Small intestine (tissue), 7 donors: ENCODE data around the gene SH2D7. TPM values are rescaled to one million over a fixed set of nuclear protein-coding genes. Genes with fewer than 3 reads are reported as not detected.
A peak's percentile ranks its signal among the peaks of the same experiment; 100 is the strongest.

Source experiments
- DNase-seq, 2 donors: peaks; one replicate each; pipeline versions ENCODE4 v3.0.0 to v3.0.0-alpha.2; 2013
- FAIRE-seq: peaks from 2 replicates; lab custom pipeline; 2012; peaks lifted over from hg19 to GRCh38; lab: Jason Lieb, UNC
- H3K27ac ChIP-seq, 3 donors: one replicate each; pipeline ENCODE4 v1.5.1; 2013; ENCODE audit warnings: low read length in 2 of 3, mild to moderate bottlenecking in 2 of 3, control low read depth in 1 of 3, inconsistent platforms in 1 of 3, low read depth in 1 of 3, moderate library complexity in 1 of 3
- H3K27me3 ChIP-seq, 3 donors: one replicate each; pipeline ENCODE4 v1.6.1; 2013; ENCODE audit warnings: low read length in 3 of 3, inconsistent platforms in 1 of 3; ENCODE audit not compliant: control insufficient read depth in 3 of 3, insufficient read depth in 3 of 3
- H3K36me3 ChIP-seq, 3 donors: one replicate each; pipeline ENCODE4 v1.6.1; 2013; ENCODE audit warnings: low read length in 3 of 3, inconsistent platforms in 1 of 3, low read depth in 1 of 3, mild to moderate bottlenecking in 1 of 3, moderate library complexity in 1 of 3; ENCODE audit not compliant: control insufficient read depth in 3 of 3, insufficient read depth in 2 of 3
- H3K4me1 ChIP-seq, 3 donors: one replicate each; pipeline ENCODE4 v1.6.1; 2013; ENCODE audit warnings: low read length in 2 of 3, inconsistent platforms in 1 of 3, low read depth in 1 of 3, mild to moderate bottlenecking in 1 of 3, moderate library complexity in 1 of 3; ENCODE audit not compliant: control insufficient read depth in 3 of 3, insufficient read depth in 2 of 3
- H3K4me3 ChIP-seq, 3 donors: one replicate each; pipeline ENCODE4 v1.5.1; 2013; ENCODE audit warnings: low read length in 3 of 3, control low read depth in 1 of 3, inconsistent platforms in 1 of 3, low read depth in 1 of 3, mild to moderate bottlenecking in 1 of 3, moderate library complexity in 1 of 3
- H3K9me3 ChIP-seq, 2 donors: one replicate each; pipeline ENCODE4 v1.6.1; 2013; ENCODE audit warnings: low read depth in 1 of 2, low read length in 1 of 2; ENCODE audit not compliant: control insufficient read depth in 2 of 2, insufficient read depth in 1 of 2
- WGBS, 3 donors: extraction: QIAGEN DNeasy Blood & Tissue Kit; methylation state at CpG; one replicate each; pipeline ENCODE4 v1.1.7; 2013; 5-methylcytosine and 5-hydroxymethylcytosine counted together
- polyA plus RNA-seq, 4 donors: library from polyadenylated mRNA; stranded (reverse) in 3 of 4; unstranded in 1 of 4; fragments of 200-250 nt in 3 of 4; fragments of 120-200 nt in 1 of 4; gene quantifications; one replicate each; pipeline versions ENCODE4 v1.2.1 to v1.2.3, GENCODE V29; 2013
- donor health status: healthy with polysubstance abuse.
- donor health status: control.
- donor health status: control.
- donor health status: Bipolar disorder and iron deficiency.
- donor health status: healthy.

The SH2D7 gene
- polyA plus RNA-seq, 4 donors: 1.7 to 3.8 (median 2.7) TPM

DNA sequence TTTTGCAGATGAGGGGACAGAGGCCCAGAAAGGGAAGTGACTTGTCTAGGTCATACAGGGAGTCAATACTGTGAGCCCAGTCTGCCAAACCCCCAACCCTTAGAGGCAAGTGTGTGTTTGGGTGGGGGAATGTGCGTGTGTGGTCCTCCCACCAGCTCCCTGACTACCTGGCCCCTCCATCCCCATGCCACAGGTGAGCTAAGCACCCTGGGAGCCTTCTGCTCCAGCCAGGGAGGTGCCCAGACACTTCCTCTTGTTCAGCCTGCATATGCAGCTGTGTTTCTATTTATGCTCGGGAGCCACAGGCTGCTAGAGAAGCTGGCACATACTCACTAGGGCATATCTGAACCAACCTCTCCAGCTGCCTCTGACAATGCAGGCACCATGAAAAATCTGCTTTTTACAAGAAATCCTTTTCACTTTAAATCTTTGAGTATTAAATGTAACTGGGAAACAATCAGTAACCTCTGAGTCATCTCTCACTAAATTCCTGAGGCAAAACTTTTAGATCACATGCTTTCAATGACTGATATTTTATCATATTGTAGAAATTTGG, 35.6 kb upstream of the SH2D7 start:
- H3K36me3 ChIP-seq: peaks cover 0 to 26% (median 0%) of the 10 kb centered on the region in 3 donors
- DNase-seq: peak in 1 of 2 donors; percentile 40
- H3K27ac ChIP-seq: peak overlapping the region; percentile 65 to 85 (median 74)
- peaks cover 22 to 65% (median 45%) of the 10 kb centered on the region in 3 donors for H3K4me1 ChIP-seq
- H3K9me3 ChIP-seq: no peaks in the 10 kb centered on the region
- H3K4me3 ChIP-seq: no peak overlapping the region
- no peak for FAIRE-seq
- 11 to 23% (median 13%) methylated on average over 2 of the region's 2 CpGs for WGBS, 3 donors
- no peaks in the 10 kb centered on the region for H3K27me3 ChIP-seq

GRCh38 chr15:78057803-78058202, 34.6 kb upstream of the SH2D7 start:
- peaks cover 19 to 62% (median 43%) of the 10 kb centered on the region in 3 donors for H3K4me1 ChIP-seq
- 84 to 90% (median 85%) methylated on average over 5 of the region's 5 CpGs for WGBS, 3 donors
- no peaks in the 10 kb centered on the region for H3K27me3 ChIP-seq
- no peak for DNase-seq
- peak overlapping the region; percentile 9 to 50 (median 12) for H3K27ac ChIP-seq
- H3K36me3 ChIP-seq: peaks cover 0 to 24% (median 0%) of the 10 kb centered on the region in 3 donors
- H3K9me3 ChIP-seq: no peaks in the 10 kb centered on the region
- no peak overlapping the region for H3K4me3 ChIP-seq
- FAIRE-seq: no peak

DNA sequence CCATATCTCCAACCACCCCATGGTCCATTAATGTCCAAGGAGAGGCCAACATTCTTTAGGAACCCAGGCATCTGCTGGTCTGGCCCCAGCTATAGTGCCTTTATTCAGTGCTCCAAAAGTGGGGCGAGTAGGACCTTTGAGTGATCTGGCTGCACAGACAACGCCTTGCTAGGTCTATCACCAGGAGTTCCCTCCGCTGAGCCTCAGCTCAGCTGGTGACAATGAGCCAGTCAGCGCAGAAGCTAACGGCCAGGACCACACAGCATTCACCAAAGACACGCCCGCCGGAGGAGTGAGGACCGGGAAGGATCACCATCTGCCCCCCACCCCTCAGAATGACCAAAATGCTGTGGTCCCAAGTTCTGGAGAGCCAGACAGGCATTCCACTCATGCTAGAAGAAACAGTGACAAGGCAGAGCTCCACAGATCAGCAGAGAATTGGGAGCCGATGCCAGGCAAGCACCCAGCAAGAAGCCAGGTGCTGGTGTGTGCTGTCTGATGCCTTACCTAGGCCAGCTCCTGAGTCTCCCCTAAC, 33.9 kb upstream of the SH2D7 start:
- 86 to 90% (median 90%) methylated on average over 10 of the region's 10 CpGs for WGBS, 3 donors
- no peak for FAIRE-seq
- Histone ChIP-seq H3K4me3 (no peak overlapping the region), H3K27ac (peak overlapping the region in 2 of 3 donors; percentile 4 to 41), H3K9me3 (no peaks in the 10 kb centered on the region), H3K4me1 (peaks cover 19 to 58% (median 47%) of the 10 kb centered on the region in 3 donors), H3K36me3 (peaks cover 0 to 21% (median 0%) of the 10 kb centered on the region in 3 donors), H3K27me3 (no peaks in the 10 kb centered on the region)
- peak in 1 of 2 donors; percentile 3 for DNase-seq

GRCh38 chr15:78059110-78059839, 33.1 kb upstream of the SH2D7 start:
- FAIRE-seq (no peak), DNase-seq (no peak)
- 67 to 78% (median 78%) methylated on average over 3 of the region's 3 CpGs for WGBS, 3 donors
- H3K4me3 ChIP-seq: no peak overlapping the region
- H3K36me3 ChIP-seq: peaks cover 0 to 19% (median 0%) of the 10 kb centered on the region in 3 donors
- peak overlapping the region in 2 of 3 donors; percentile 9 to 60 for H3K27ac ChIP-seq
- no peaks in the 10 kb centered on the region for H3K9me3 ChIP-seq
- H3K27me3 ChIP-seq: no peaks in the 10 kb centered on the region
- peaks cover 19 to 57% (median 51%) of the 10 kb centered on the region in 3 donors for H3K4me1 ChIP-seq

DNA sequence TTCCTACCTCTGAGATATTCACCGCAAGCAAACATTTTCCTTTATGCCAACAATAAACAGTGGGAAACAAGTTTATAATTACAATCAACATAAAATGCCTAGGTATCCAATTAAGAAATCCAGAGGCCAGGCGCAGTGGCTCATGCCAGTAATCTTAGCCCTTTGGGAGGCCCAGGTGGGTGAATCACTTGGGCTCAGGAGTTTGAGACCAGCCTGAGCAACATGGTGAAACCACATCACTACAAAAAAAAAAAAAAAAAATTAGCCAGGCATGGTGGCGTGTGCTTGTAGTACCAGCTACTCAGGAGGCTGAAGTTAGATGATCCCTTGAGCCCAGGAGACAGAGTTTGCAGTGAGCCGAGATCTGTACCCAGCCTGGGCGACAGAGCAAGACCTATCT, 32.1 kb upstream of the SH2D7 start:
- no peak overlapping the region for H3K4me3 ChIP-seq
- WGBS, 3 donors: 88 to 99% (median 95%) methylated on average over 5 of the region's 5 CpGs
- H3K27me3 ChIP-seq: no peaks in the 10 kb centered on the region
- peaks cover 19 to 64% (median 53%) of the 10 kb centered on the region in 3 donors for H3K4me1 ChIP-seq
- no peaks in the 10 kb centered on the region for H3K9me3 ChIP-seq
- peak overlapping the region in 1 of 3 donors; percentile 30 for H3K27ac ChIP-seq
- FAIRE-seq (no peak), DNase-seq (no peak)
- peaks cover 0 to 18% (median 0%) of the 10 kb centered on the region in 3 donors for H3K36me3 ChIP-seq

GRCh38 chr15:78061963-78062427, 30.4 kb upstream of the SH2D7 start:
- no peak overlapping the region for H3K4me3 ChIP-seq
- H3K27ac ChIP-seq: peak overlapping the region; percentile 22 to 62 (median 47)
- FAIRE-seq (no peak), DNase-seq (peak; percentile 54 to 61)
- peaks cover 10 to 65% (median 50%) of the 10 kb centered on the region in 3 donors for H3K4me1 ChIP-seq
- H3K36me3 ChIP-seq: peaks cover 0 to 16% (median 0%) of the 10 kb centered on the region in 3 donors
- WGBS, 3 donors: 2 to 3% (median 2%) methylated on average over 6 of the region's 6 CpGs
- H3K27me3 ChIP-seq: no peaks in the 10 kb centered on the region
- no peaks in the 10 kb centered on the region for H3K9me3 ChIP-seq

DNA sequence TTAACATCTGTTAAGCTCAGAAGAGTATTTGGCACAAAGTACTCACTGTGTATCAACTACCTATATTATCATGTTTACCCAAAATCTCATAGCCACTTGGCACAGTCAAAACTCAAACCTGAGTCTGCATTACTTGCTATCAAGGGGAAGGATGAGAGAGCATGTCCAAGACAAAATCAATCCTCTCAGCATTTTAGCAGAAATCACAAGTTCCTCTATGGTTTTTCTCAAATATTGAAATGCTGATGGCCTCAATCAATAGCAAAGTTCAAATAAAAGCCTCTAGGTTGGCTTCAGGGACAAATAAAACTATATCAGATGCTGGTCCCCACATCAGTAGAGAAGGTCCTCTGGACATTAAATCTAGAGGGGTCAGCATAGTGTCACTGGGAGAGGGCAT, 29.1 kb upstream of the SH2D7 start:
- H3K9me3 ChIP-seq: no peaks in the 10 kb centered on the region
- peaks cover 17 to 65% (median 53%) of the 10 kb centered on the region in 3 donors for H3K4me1 ChIP-seq
- H3K27ac ChIP-seq: peak overlapping the region in 1 of 3 donors; percentile 83
- H3K36me3 ChIP-seq: peaks cover 0 to 21% (median 0%) of the 10 kb centered on the region in 3 donors
- H3K27me3 ChIP-seq: no peaks in the 10 kb centered on the region
- FAIRE-seq (no peak), DNase-seq (no peak)
- no peak overlapping the region for H3K4me3 ChIP-seq

- H3K4me3 ChIP-seq: no peak overlapping the region
- 67 to 94% (median 85%) methylated on average over 5 of the region's 5 CpGs for WGBS, 3 donors
- H3K4me1 ChIP-seq: peaks cover 14 to 65% (median 53%) of the 10 kb centered on the region in 3 donors
- no peaks in the 10 kb centered on the region for H3K27me3 ChIP-seq
- no peak for DNase-seq
- peaks cover 0 to 14% (median 0%) of the 10 kb centered on the region in 3 donors for H3K36me3 ChIP-seq
- no peaks in the 10 kb centered on the region for H3K9me3 ChIP-seq
- H3K27ac ChIP-seq: peak overlapping the region in 2 of 3 donors; percentile 76 to 83
- FAIRE-seq: no peak
Observed at GRCh38 chr15:78063970-78064385, 28.4 kb upstream of the SH2D7 start.
